Gastrocnemius medialis (tissue), 4 donors: ENCODE data around the gene CYTH3. TPM values are rescaled to one million over a fixed set of nuclear protein-coding genes. Genes with fewer than 3 reads are reported as not detected.

Experiments
- ATAC-seq, 2 donors: fragments of 150-250 bp; one replicate each; pipeline ENCODE4 v1.9.1; 2016
- DNase-seq, 2 donors: peaks; one replicate each; pipeline ENCODE4 v3.0.0-alpha.2; 2019
- H3K27ac ChIP-seq, 4 donors: fragments of 200-600 bp; sonication (generic); 1 replicate in 1 of 4; 2 replicates in 3 of 4; pipeline ENCODE4 v1.5.1; 2016 to 2018; ENCODE audit warnings: mild to moderate bottlenecking in 2 of 4, moderate library complexity in 1 of 4
- H3K27me3 ChIP-seq, 3 donors: fragments of 200-600 bp; sonication (generic) in 2 of 3; 1 replicate in 1 of 3; 2 replicates in 2 of 3; pipeline versions ENCODE4 v1.5.1 to v1.6.0; 2016 to 2019; ENCODE audit warnings: mild to moderate bottlenecking in 1 of 3, moderate library complexity in 1 of 3
- H3K36me3 ChIP-seq, 2 donors: fragments of 200-600 bp; sonication (generic) in 1 of 2; one replicate each; pipeline ENCODE4 v1.5.1; 2017 to 2018
- H3K4me1 ChIP-seq, 2 donors: fragments of 200-600 bp; sonication (generic) in 1 of 2; one replicate each; pipeline ENCODE4 v1.5.1; 2016 to 2017; ENCODE audit warnings: mild to moderate bottlenecking in 2 of 2
- H3K4me3 ChIP-seq, 4 donors: fragments of 200-600 bp; sonication (generic) in 3 of 4; 1 replicate in 1 of 4; 2 replicates in 3 of 4; pipeline ENCODE4 v1.5.1; 2016 to 2019; ENCODE audit warnings: mild to moderate bottlenecking in 2 of 4
- H3K9me3 ChIP-seq, 3 donors: fragments of 200-600 bp; sonication (generic) in 2 of 3; 1 replicate in 1 of 3; 2 replicates in 2 of 3; pipeline ENCODE4 v1.5.1; 2016 to 2019
- CTCF ChIP-seq, 5 experiments: fragments of 450-650 bp in 3 of 5; fragments of 200-600 bp in 2 of 5; sonication (generic) in 2 of 5; IDR thresholded peaks in 4 of 5; conservative IDR thresholded peaks in 1 of 5; 1 replicate in 4 of 5; 2 replicates in 1 of 5; pipeline ENCODE4 v1.5.1; 2016 to 2019; ENCODE audit warnings: antibody characterized with exemption in 5 of 5, mild to moderate bottlenecking in 3 of 5, moderate library complexity in 3 of 5
- POLR2A ChIP-seq, 2 donors: fragments of 450-650 bp; IDR thresholded peaks; one replicate each; pipeline ENCODE4 v1.6.1; 2017; ENCODE audit warnings: antibody characterized with exemption in 2 of 2, mild to moderate bottlenecking in 2 of 2, moderate library complexity in 2 of 2
- in situ Hi-C, 4 donors: fragments of 200-750 bp; cut with MboI; loops; one replicate each; pipeline versions ENCODE4 v1.15.0 to v1.8.0; 2017; ENCODE audit warnings: low sequenced_read_pairs in 4 of 4
- intact Hi-C: fragments of 100-400 bp; cut with DNase I; formaldehyde crosslinking; loops from one replicate; pipeline ENCODE4 v1.15.1; 2023; ENCODE audit warnings: low total_unique reads
- total RNA-seq, 4 donors: library from RNA; depleted of rRNA; stranded (reverse); fragments of >200 nt; gene quantifications; one replicate each; pipeline versions ENCODE4 v1.1.0 to v1.2.3, GENCODE V29; 2016

The CYTH3 gene
- total RNA-seq, 4 donors from 2014 or later, result 14.3 to 20.2 (median 16.7) TPM

- Histone ChIP-seq H3K36me3 (no peaks in the 10 kb centered on the region), H3K27ac (peak overlapping the region; percentile 52 to 69 (median 64)), H3K4me1 (peaks cover 16 to 41% of the 10 kb centered on the region in 2 donors), H3K4me3 (peak overlapping the region; percentile 5 to 18 (median 9)), H3K9me3 (no peaks in the 10 kb centered on the region), H3K27me3 (no peaks in the 10 kb centered on the region)
- TF ChIP-seq CTCF (IDR thresholded peaks at IDR 0.05 in 4 of 5, conservative IDR thresholded peaks at IDR 0.05 in 1 of 5), result no peak
- TF ChIP-seq POLR2A (IDR thresholded peaks at IDR 0.05), result no peak
- in situ Hi-C loops, result no loop called here
- no peak for DNase-seq
- intact Hi-C loops, result no loop called here
- peak; percentile 51 to 72 for ATAC-seq
Observed at GRCh38 chr7:6209340-6209739, 63.1 kb downstream of the CYTH3 start.

DNA sequence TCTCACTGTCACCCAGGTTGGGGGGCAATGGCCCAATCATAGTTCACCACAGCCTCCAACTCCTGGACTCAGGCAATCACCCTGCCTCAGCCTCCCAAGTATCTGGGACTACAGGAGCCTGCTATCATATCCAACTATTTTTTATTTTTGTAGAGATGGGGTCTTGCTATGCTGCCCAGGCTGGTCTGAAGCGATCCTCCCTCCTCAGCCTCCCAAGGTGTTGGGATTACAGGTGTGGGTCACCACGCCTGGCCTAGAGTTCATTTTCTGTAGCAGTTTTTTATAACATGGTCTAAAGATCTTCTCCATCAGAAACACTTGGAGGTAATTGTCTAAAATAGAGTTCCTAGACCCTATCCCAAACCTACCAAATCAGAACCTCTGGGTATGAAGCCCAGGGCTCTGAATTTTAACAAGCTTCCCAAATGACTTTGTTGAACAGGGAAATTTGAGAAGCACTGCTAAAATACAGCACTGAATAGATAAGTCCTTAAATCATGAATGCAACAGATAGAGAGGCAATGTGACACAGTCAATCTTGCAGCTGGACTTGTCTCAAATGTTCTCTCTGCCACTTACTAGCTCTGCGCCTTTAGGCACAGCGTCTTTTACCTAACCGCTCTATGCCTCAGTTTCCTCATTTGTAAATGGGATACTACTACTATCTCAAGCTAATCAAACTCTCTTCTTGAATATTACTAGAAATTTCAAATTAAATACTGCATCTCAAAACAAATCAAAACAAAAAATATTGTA, 63.7 kb downstream of the CYTH3 start:
- Histone ChIP-seq H3K27me3 (no peaks in the 10 kb centered on the region), H3K27ac (peak overlapping the region; percentile 52 to 69 (median 64)), H3K36me3 (no peaks in the 10 kb centered on the region), H3K4me1 (peaks cover 16 to 41% of the 10 kb centered on the region in 2 donors), H3K4me3 (peak overlapping the region; percentile 5 to 18 (median 9)), H3K9me3 (no peaks in the 10 kb centered on the region)
- ATAC-seq (peak; percentile 46 to 69), DNase-seq (no peak)
- TF ChIP-seq CTCF (IDR thresholded peaks at IDR 0.05 in 4 of 5, conservative IDR thresholded peaks at IDR 0.05 in 1 of 5) (no peak), POLR2A (IDR thresholded peaks at IDR 0.05) (no peak)
- intact Hi-C loops, result no loop called here
- in situ Hi-C loops, result no loop called here

- Histone ChIP-seq H3K27me3 (no peaks in the 10 kb centered on the region), H3K36me3 (no peaks in the 10 kb centered on the region), H3K27ac (peak overlapping the region in 1 of 4 donors; percentile 21), H3K4me1 (peaks cover 27 to 54% of the 10 kb centered on the region in 2 donors), H3K9me3 (no peaks in the 10 kb centered on the region), H3K4me3 (no peak overlapping the region)
- no peak for TF ChIP-seq CTCF (IDR thresholded peaks at IDR 0.05 in 4 of 5, conservative IDR thresholded peaks at IDR 0.05 in 1 of 5)
- TF ChIP-seq POLR2A (IDR thresholded peaks at IDR 0.05), result no peak
- ATAC-seq (no peak), DNase-seq (no peak)
- in situ Hi-C loops (no loop called here), intact Hi-C loops (no loop called here)
Observed at GRCh38 chr7:6205971-6206660, 66.3 kb downstream of the CYTH3 start.

GRCh38 chr7:6203381-6203780, 69.0 kb downstream of the CYTH3 start:
- in situ Hi-C loops (no loop called here), intact Hi-C loops (no loop called here)
- Histone ChIP-seq H3K9me3 (no peaks in the 10 kb centered on the region), H3K4me3 (no peak overlapping the region), H3K4me1 (peaks cover 37 to 55% of the 10 kb centered on the region in 2 donors), H3K27me3 (no peaks in the 10 kb centered on the region), H3K27ac (peak overlapping the region in 1 of 4 donors; percentile 21), H3K36me3 (no peaks in the 10 kb centered on the region)
- TF ChIP-seq POLR2A (IDR thresholded peaks at IDR 0.05) (no peak), CTCF (IDR thresholded peaks at IDR 0.05 in 4 of 5, conservative IDR thresholded peaks at IDR 0.05 in 1 of 5) (no peak)
- ATAC-seq, result no peak
- DNase-seq, result no peak
